ENCODE results near the gene ELMO1.

Gene ELMO1

DNA sequence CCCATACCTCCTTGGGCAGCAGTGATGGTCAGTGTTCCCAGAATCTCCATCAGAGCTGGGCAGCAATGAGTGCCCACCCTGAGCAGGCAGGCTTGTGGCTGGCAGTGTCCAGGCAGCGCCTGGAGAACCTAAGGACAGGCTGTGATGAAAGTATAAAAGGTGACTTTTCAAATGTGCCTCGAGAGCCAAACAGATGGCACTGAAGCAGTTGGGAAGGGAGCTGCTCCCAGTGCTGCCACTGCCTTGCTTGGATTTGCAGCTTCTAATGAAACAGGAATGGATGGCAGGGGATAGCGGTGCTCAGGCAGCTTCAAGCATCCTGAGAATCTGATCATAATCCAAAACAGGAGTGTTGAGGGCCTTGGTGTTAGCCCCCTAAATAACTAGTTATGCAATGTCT is 544.6 kb downstream of the ELMO1 start:
- H3K4me3 ChIP-seq (ENCODE audit: low read length): no peak overlapping the region
- DNase-seq (ENCODE audit: low read depth): no peak
- TF ChIP-seq, protein P1, sequence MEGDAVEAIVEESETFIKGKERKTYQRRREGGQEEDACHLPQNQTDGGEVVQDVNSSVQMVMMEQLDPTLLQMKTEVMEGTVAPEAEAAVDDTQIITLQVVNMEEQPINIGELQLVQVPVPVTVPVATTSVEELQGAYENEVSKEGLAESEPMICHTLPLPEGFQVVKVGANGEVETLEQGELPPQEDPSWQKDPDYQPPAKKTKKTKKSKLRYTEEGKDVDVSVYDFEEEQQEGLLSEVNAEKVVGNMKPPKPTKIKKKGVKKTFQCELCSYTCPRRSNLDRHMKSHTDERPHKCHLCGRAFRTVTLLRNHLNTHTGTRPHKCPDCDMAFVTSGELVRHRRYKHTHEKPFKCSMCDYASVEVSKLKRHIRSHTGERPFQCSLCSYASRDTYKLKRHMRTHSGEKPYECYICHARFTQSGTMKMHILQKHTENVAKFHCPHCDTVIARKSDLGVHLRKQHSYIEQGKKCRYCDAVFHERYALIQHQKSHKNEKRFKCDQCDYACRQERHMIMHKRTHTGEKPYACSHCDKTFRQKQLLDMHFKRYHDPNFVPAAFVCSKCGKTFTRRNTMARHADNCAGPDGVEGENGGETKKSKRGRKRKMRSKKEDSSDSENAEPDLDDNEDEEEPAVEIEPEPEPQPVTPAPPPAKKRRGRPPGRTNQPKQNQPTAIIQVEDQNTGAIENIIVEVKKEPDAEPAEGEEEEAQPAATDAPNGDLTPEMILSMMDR (conservative IDR thresholded peaks at IDR 0.05; ENCODE audit: low read length): no peak

DNA sequence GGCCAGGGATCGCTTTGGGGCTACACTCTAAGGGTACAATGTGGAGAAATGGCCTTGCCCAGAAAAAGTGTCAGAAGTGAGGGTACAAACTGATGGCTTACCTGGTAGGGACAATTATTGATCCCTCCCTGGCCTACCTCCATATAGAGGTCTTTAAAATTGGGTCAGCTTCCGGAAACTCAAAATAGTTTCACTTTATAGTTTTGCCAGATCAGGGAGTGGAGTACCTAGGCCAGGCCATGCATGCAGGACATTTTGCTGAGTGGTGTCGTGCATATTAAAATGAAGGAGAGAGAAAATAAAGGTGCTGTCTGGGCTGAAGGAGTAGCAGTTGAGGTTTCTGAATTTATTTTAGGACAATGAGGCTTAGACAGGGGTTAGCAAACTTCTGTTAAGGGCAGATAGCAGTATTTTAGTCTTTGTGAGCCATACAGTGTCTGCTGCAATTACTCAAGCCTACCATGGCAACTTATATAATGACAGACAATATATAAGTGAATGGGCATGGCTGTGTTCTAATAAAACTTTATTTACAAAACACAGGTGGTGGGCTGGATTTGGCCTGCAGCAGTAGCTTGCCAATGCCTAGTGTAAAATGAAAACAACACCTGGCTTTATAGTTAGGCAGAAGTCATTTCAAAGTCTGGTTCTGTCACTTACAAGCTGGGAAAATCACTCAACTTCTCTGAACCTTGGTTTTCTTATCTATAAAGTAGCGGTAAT is 547.5 kb downstream of the ELMO1 start:
- DNase-seq (ENCODE audit: low read depth): no peak
- TF ChIP-seq, protein P1 (conservative IDR thresholded peaks at IDR 0.05; ENCODE audit: low read length): no peak
- H3K4me3 ChIP-seq (ENCODE audit: low read length): no peak overlapping the region

DNA sequence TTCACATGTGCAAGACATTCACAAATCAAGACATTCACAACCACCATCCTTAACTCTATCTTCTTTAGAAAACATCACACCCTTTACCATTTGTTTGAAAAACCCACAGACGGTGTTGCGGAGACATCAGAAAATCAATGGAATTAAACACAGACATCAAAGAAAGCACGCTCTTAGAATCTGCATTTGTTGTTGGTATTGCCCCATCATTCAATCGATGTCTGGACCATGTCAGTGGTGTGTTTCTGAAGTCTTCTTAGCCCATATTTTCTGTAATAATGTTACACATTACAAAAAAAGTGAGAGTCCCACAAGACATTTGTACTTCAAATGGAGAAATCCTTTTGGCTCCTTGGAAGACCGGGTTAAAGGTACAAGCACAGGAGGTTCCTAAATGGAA is 550.5 kb downstream of the ELMO1 start:
- TF ChIP-seq, protein P1 (conservative IDR thresholded peaks at IDR 0.05; ENCODE audit: low read length): no peak
- DNase-seq (ENCODE audit: low read depth): no peak
- no peak overlapping the region for H3K4me3 ChIP-seq (ENCODE audit: low read length)

DNA sequence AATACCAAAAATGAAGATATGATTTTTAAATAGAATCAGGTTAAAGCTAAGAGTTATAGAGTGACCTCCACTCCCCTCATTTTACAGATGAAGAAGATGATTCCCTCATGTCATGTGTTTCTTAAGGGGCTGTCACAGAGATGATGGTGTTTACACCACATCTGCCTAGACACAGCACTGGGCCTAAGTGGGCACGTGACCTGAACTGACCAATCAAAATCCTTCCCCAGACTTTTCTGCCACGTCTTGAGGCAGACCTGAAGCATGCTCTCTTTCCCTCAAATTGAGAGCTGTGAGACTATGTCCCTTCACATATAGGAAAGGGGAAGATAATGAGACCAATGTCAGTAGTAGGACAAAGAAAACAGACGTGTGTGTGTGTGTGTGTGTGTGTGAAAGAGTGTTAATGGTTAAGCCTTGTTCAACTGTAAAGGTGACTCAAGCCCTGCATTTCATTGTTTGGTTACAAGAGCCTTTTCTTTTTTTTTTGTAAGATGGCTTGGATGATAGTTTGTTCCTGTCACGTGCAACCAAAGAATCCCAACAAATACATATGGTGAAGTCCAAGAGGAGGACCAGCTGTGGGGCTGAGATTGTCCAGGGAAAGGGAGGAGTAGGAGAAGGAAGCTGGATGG is 551.6 kb downstream of the ELMO1 start:
- TF ChIP-seq, protein P1 (conservative IDR thresholded peaks at IDR 0.05; ENCODE audit: low read length): no peak
- no peak overlapping the region for H3K4me3 ChIP-seq (ENCODE audit: low read length)
- DNase-seq (ENCODE audit: low read depth): no peak

DNA sequence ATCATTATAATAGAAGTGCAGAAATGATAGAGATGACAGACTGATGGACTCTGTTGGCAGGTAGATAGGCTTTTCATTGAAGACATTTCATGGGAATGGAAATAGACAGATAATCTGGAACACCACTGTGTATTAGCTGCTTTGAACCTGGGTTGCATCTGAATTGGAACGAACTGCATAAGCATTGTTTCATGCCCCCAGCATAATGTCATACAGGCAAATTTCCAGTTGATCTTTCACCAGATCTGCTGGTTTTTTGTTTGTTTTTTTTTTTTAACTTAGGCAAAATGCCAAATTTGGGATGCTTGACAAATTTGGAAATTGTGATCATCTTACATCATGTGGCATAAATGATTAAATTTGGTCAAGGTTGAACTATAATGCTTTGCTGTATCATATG is 552.2 kb downstream of the ELMO1 start:
- DNase-seq (ENCODE audit: low read depth): no peak
- H3K4me3 ChIP-seq (ENCODE audit: low read length): no peak overlapping the region
- TF ChIP-seq, protein P1 (conservative IDR thresholded peaks at IDR 0.05; ENCODE audit: low read length): no peak

DNA sequence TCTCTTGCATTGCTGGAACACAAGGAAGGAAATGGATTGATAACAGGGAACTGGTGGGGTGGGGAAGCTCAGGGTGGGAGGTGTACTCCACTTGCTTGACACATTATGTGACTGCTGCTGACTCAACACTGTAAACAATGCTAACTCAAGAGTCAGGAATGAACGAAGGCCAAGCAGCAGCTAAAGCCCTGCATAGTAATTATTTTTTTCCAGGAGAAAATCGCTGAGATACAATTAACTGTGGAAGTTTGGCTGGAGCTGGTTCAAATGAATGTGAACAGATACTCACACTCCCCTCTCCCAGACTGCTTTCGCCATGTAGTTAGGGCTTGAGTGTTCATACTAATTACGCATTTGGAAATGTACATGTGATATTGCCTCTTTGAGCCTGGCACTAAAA is 553.5 kb downstream of the ELMO1 start:
- no peak for DNase-seq (ENCODE audit: low read depth)
- TF ChIP-seq, protein P1 (conservative IDR thresholded peaks at IDR 0.05; ENCODE audit: low read length): no peak
- H3K4me3 ChIP-seq (ENCODE audit: low read length): no peak overlapping the region

DNA sequence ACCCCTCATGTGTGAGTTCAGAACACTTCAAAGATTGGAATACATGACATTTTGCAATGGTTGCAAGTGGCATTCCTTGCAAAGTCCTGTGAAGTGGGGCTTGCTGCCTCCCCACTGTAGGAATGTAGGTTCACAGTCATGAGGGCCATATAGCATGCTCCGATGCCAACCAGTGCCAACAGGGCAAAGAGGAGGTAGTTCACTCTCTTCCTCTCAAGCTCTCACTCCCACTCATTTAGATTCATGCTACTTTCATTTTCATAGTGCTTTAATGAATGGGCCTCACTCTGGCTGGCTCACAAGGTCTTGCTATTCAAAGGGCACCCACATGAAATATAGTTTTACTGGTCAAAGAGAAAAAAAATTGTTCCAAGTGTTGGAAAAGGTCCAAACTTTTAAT is 554.5 kb downstream of the ELMO1 start:
- H3K4me3 ChIP-seq (ENCODE audit: low read length): no peak overlapping the region
- DNase-seq (ENCODE audit: low read depth): no peak
- TF ChIP-seq, protein P1 (conservative IDR thresholded peaks at IDR 0.05; ENCODE audit: low read length): no peak

Measured in AG10803 (cell line).